HepG2 (cell line): ENCODE measurements around the gene TUT4. TPM values are rescaled to one million over a fixed set of nuclear protein-coding genes. Genes with fewer than 3 reads are reported as not detected.
"Not testable (repeated sequence)": the region's sequence is repeated elsewhere in the genome, so short reads cannot be mapped to it uniquely, and the experiment has no call there.

ENCODE experiments used
- ATAC-seq: fragments of 200-7000 bp; cut with Tn5 transposase; 3 replicates; pipeline ENCODE4 v1.9.1; 2020; ENCODE audit warnings: mild to moderate bottlenecking, moderate library complexity
- BruUV-seq: library from RNA; stranded (reverse); fragments of 400-500 nt; replicated peaks from 2 replicates; lab custom pipeline; 2021; lab: Mats Ljungman, UMichigan
- CTCF ChIA-PET: fragments of 300-600 bp; formaldehyde crosslinking; extraction: SDS; loops from one replicate; lab custom pipeline; 2021; ENCODE audit warnings: low total read pairs, inconsistent platforms, low intra/inter-chr PET ratio; lab: Yijun Ruan, JAX
- POLR2A ChIA-PET: fragments of 350-600 bp; sonication (Branson Sonifier 250); formaldehyde crosslinking; loops from one replicate; lab custom pipeline; 2020; ENCODE audit warnings: antibody characterized with exemption, inconsistent platforms; lab: Yijun Ruan, JAX
- DNase-seq: peaks from one replicate; pipeline ENCODE4 v3.0.0-alpha.2; 2015; ENCODE audit warnings: low spot score
- FAIRE-seq: peaks from 3 replicates; lab custom pipeline; 2011; peaks lifted over from hg19 to GRCh38; lab: Jason Lieb, UNC
- H2AFZ ChIP-seq: one replicate; pipeline ENCODE4 v1.6.1; 2011; ENCODE audit warnings: low read length, inconsistent platforms
- H3K27ac ChIP-seq: fragments of 300-600 bp; 3 replicates; pipeline ENCODE4 v1.8.0; 2011; ENCODE audit warnings: mixed run types, mild to moderate bottlenecking, mixed read lengths, low read length, inconsistent platforms; ENCODE audit not compliant: insufficient read depth; ENCODE audit errors: extremely low read length
- H3K27me3 ChIP-seq, 2 experiments: fragments of 200-600 bp in 1 of 2; 2 replicates in 1 of 2; 3 replicates in 1 of 2; pipeline versions ENCODE4 v1.6.0 to v1.8.0; 2011; ENCODE audit warnings: low read length in 2 of 2, mild to moderate bottlenecking in 2 of 2, moderate library complexity in 2 of 2, inconsistent platforms in 1 of 2; ENCODE audit not compliant: insufficient read depth in 2 of 2, control insufficient read depth in 1 of 2
- H3K36me3 ChIP-seq, 2 experiments: fragments of 200-600 bp in 1 of 2; replicated peaks in 1 of 2; 2 replicates in 1 of 2; 3 replicates in 1 of 2; pipeline versions ENCODE4 v1.5.1 to v1.8.0; 2011; ENCODE audit warnings: low read length in 2 of 2, inconsistent platforms in 1 of 2; ENCODE audit not compliant: insufficient read depth in 2 of 2, control insufficient read depth in 1 of 2
- H3K4me1 ChIP-seq: 2 replicates; pipeline ENCODE4 v1.5.1; 2012; ENCODE audit warnings: low read length, inconsistent platforms; ENCODE audit not compliant: insufficient read depth
- H3K4me2 ChIP-seq: 2 replicates; pipeline ENCODE4 v1.6.0; 2011; ENCODE audit warnings: low read depth, low read length, inconsistent platforms
- H3K4me3 ChIP-seq, 3 experiments: fragments of 200-600 bp in 1 of 3; sonication (generic), shearing (Covaris generic) in 1 of 3; replicated peaks in 1 of 3; 2 replicates each; pipeline ENCODE4 v1.5.1; 2011 to 2016; ENCODE audit warnings: low read length in 3 of 3, inconsistent platforms in 2 of 3, low read depth in 2 of 3, mild to moderate bottlenecking in 2 of 3, control low read depth in 1 of 3, mixed read lengths in 1 of 3; ENCODE audit not compliant: insufficient read depth in 1 of 3
- H3K79me2 ChIP-seq: one replicate; pipeline ENCODE4 v1.6.1; 2011; ENCODE audit warnings: low read length, inconsistent platforms; ENCODE audit not compliant: insufficient read depth
- H3K9ac ChIP-seq: 2 replicates; pipeline ENCODE4 v1.6.0; 2011; ENCODE audit warnings: mild to moderate bottlenecking, low read depth, low read length, inconsistent platforms; ENCODE audit not compliant: insufficient read depth
- H3K9me3 ChIP-seq: 2 replicates; pipeline ENCODE4 v1.5.1; 2012; ENCODE audit warnings: mild to moderate bottlenecking, low read length
- H4K20me1 ChIP-seq: 2 replicates; pipeline ENCODE4 v1.6.0; 2011; ENCODE audit warnings: inconsistent platforms, mild to moderate bottlenecking, low read length, moderate library complexity; ENCODE audit not compliant: insufficient read depth
- EEA1 ChIP-seq: sonication (generic); formaldehyde crosslinking; IDR thresholded peaks from 2 replicates; pipeline ENCODE4 v1.5.1; 2020; ENCODE audit warnings: mild to moderate bottlenecking, missing genetic modification reagents, borderline replicate concordance
- ZBED4 ChIP-seq: sonication (generic); formaldehyde crosslinking; IDR thresholded peaks from 2 replicates; pipeline ENCODE4 v1.4.0; 2020; ENCODE audit warnings: missing genetic modification reagents, borderline replicate concordance
- ZNF710 ChIP-seq: sonication (generic); formaldehyde crosslinking; IDR thresholded peaks from 2 replicates; pipeline ENCODE4 v1.5.0; 2020; ENCODE audit warnings: mild to moderate bottlenecking, missing genetic modification reagents, borderline replicate concordance
- ZSCAN21 ChIP-seq: sonication (generic); formaldehyde crosslinking; IDR thresholded peaks from 2 replicates; pipeline ENCODE4 v1.8.0; 2022; ENCODE audit warnings: mild to moderate bottlenecking, missing genetic modification reagents, moderate library complexity, borderline replicate concordance
- WGBS: methylation state at CpG from one replicate; pipeline ENCODE4 v1.1.6; 2017; ENCODE audit warnings: low lambda C conversion rate; 5-methylcytosine and 5-hydroxymethylcytosine counted together
- in situ Hi-C: cut with HindIII; loops from 2 replicates; pipeline ENCODE4 v1.10.0; 2017; ENCODE audit warnings: low pct_unique_long_range_greater_than_20kb; ENCODE audit not compliant: extremely low pct_ligation_motif_present
- intact Hi-C: fragments of 100-400 bp; cut with micrococcal nuclease; formaldehyde crosslinking; loops from one replicate; pipeline ENCODE4 v1.10.0; 2022; ENCODE audit not compliant: unreplicated experiment
- polyA plus RNA-seq, 8 experiments: library from polyadenylated mRNA; depleted of rRNA in 3 of 8; stranded (reverse) in 7 of 8; unstranded in 1 of 8; fragments of >200 nt; fragmentation: Illumina TruSeq in 4 of 8; extraction: Trizol in 4 of 8; gene quantifications; 2 replicates each; pipeline versions ENCODE4 v1.2.1 to v1.2.3, GENCODE V29; 2011 to 2016; ENCODE audit warnings: low read depth in 4 of 8, missing spikeins in 1 of 8, mixed read lengths in 1 of 8; ENCODE audit not compliant: insufficient read depth in 1 of 8
- total RNA-seq, 5 experiments: library from RNA; depleted of rRNA; stranded (reverse); fragments of >200 nt; fragmentation: Illumina TruSeq; extraction: Trizol; gene quantifications; 2 replicates each; pipeline ENCODE4 v1.2.3, GENCODE V29; 2016; ENCODE audit warnings: low read depth in 1 of 5

Gene TUT4
- total and polyA plus RNA-seq, 2 of the 13 experiments (the other 11 are each of a cell fraction or from before 2014, with no cell fraction given), result 44.7 to 53.5 TPM

GRCh38 chr1:52579415-52579814, 26.5 kb upstream of the TUT4 start (continued):
- TF ChIP-seq ZNF710, result no peak
- no peak for TF ChIP-seq ZSCAN21
- no peak for TF ChIP-seq EEA1 (CRISPR knock-in tag)
- no peak for TF ChIP-seq ZBED4 (CRISPR knock-in tag)
- TF ChIP-seq, all 625 proteins: peak for 0

GRCh38 chr1:52578066-52578465, 25.2 kb upstream of the TUT4 start:
- H3K79me2 ChIP-seq, in situ Hi-C loops, CTCF ChIA-PET, BruUV-seq, H3K9ac ChIP-seq, intact Hi-C loops, FAIRE-seq, H2AFZ ChIP-seq, DNase-seq, H3K36me3 ChIP-seq, POLR2A ChIA-PET, H3K4me3 ChIP-seq, H3K27me3 ChIP-seq, H3K4me2 ChIP-seq, ATAC-seq, H3K27ac ChIP-seq, H3K4me1 ChIP-seq, H3K9me3 ChIP-seq, H4K20me1 ChIP-seq: not testable (repeated sequence)
- WGBS, result 62% methylated on average over 3 of the region's 3 CpGs
